HepG2 (cell line): Measurements from ENCODE around the gene ADGRF1. TPM values are rescaled to one million over a fixed set of nuclear protein-coding genes. Genes with fewer than 3 reads are reported as not detected.

ENCODE experiments used
- ARNT ChIP-seq: fragments of 450-650 bp; IDR thresholded peaks from 2 replicates; pipeline ENCODE4 v1.6.1; 2017
- ETV6 ChIP-seq: sonication (generic); formaldehyde crosslinking; conservative IDR thresholded peaks from 2 replicates; pipeline ENCODE4 v1.4.0; 2020; ENCODE audit warnings: missing genetic modification reagents
- HNF1B ChIP-seq: sonication (generic); formaldehyde crosslinking; IDR thresholded peaks from 2 replicates; pipeline ENCODE4 v1.5.1; 2020; ENCODE audit warnings: mild to moderate bottlenecking, moderate library complexity, missing genetic modification reagents
- HNF4A ChIP-seq: sonication (generic); formaldehyde crosslinking; IDR thresholded peaks from 2 replicates; pipeline ENCODE4 v1.4.0; 2020; ENCODE audit warnings: missing genetic modification reagents
- MAFK ChIP-seq, 2 experiments: IDR thresholded peaks in 1 of 2; conservative IDR thresholded peaks in 1 of 2; 2 replicates each; pipeline ENCODE4 v1.6.1; 2011; ENCODE audit warnings: improper control_type of control experiment in 2 of 2, low read length in 2 of 2
- NFKBIZ ChIP-seq: IDR thresholded peaks from 2 replicates; pipeline ENCODE4 v1.6.1; 2018; ENCODE audit warnings: missing genetic modification reagents, missing compliant biosample characterization
- PAF1 ChIP-seq: IDR thresholded peaks from 2 replicates; pipeline ENCODE4 v1.6.1; 2016; ENCODE audit warnings: missing genetic modification reagents, missing compliant biosample characterization
- POLR2G ChIP-seq: fragments of 200-400 bp; formaldehyde crosslinking; IDR thresholded peaks from 2 replicates; pipeline ENCODE4 v1.6.1; 2018; ENCODE audit warnings: mild to moderate bottlenecking, low read depth, low read length, moderate library complexity
- RFX1 ChIP-seq: fragments of 450-650 bp; IDR thresholded peaks from 2 replicates; pipeline ENCODE4 v1.6.1; 2017
- RORA ChIP-seq: sonication (generic); formaldehyde crosslinking; IDR thresholded peaks from 2 replicates; pipeline ENCODE4 v1.5.0; 2020; ENCODE audit warnings: mild to moderate bottlenecking, missing genetic modification reagents, moderate library complexity
- SMC3 ChIP-seq: IDR thresholded peaks from 2 replicates; pipeline ENCODE4 v1.6.1; 2011; ENCODE audit warnings: low read length, improper control_type of control experiment
- SOX13 ChIP-seq, 3 experiments: fragments of 450-650 bp in 1 of 3; sonication (generic) in 1 of 3; formaldehyde crosslinking in 1 of 3; IDR thresholded peaks in 2 of 3; conservative IDR thresholded peaks in 1 of 3; 2 replicates each; pipeline versions ENCODE4 v1.5.0 to v1.6.1; 2016 to 2020; ENCODE audit warnings: antibody characterized with exemption in 1 of 3, mild to moderate bottlenecking in 1 of 3, missing compliant biosample characterization in 1 of 3, missing genetic modification reagents in 1 of 3, moderate library complexity in 1 of 3
- ZFYVE20 ChIP-seq: sonication (generic); formaldehyde crosslinking; IDR thresholded peaks from 2 replicates; pipeline ENCODE4 v1.8.0; 2023; ENCODE audit warnings: low read depth, mild to moderate bottlenecking, moderate library complexity, missing genetic modification reagents, borderline replicate concordance
- ZNF207 ChIP-seq: fragments of 450-650 bp; IDR thresholded peaks from 2 replicates; pipeline ENCODE4 v1.6.1; 2016; ENCODE audit warnings: antibody characterized with exemption, borderline replicate concordance
- ZNF318 ChIP-seq: sonication (generic); formaldehyde crosslinking; IDR thresholded peaks from 2 replicates; pipeline ENCODE4 v1.4.0; 2020; ENCODE audit warnings: mild to moderate bottlenecking, missing genetic modification reagents
- ZNF335 ChIP-seq: sonication (generic); formaldehyde crosslinking; IDR thresholded peaks from 2 replicates; pipeline ENCODE4 v1.4.0; 2020; ENCODE audit warnings: missing genetic modification reagents
- ZNF598 ChIP-seq: sonication (generic); formaldehyde crosslinking; IDR thresholded peaks from 2 replicates; pipeline ENCODE4 v1.5.1; 2020; ENCODE audit warnings: mild to moderate bottlenecking, missing genetic modification reagents, borderline replicate concordance
- ZNF749 ChIP-seq: sonication (generic); formaldehyde crosslinking; IDR thresholded peaks from 2 replicates; pipeline ENCODE4 v1.8.0; 2022; ENCODE audit warnings: mild to moderate bottlenecking, missing genetic modification reagents, moderate library complexity, borderline replicate concordance
- ZNF780A ChIP-seq: sonication (generic); formaldehyde crosslinking; IDR thresholded peaks from 2 replicates; pipeline ENCODE4 v1.8.0; 2022; ENCODE audit warnings: mild to moderate bottlenecking, missing genetic modification reagents, moderate library complexity
- ZNF879 ChIP-seq: sonication (generic); formaldehyde crosslinking; IDR thresholded peaks from 2 replicates; pipeline ENCODE4 v1.8.1; 2023; ENCODE audit warnings: missing genetic modification reagents
- polyA plus RNA-seq, 8 experiments: library from polyadenylated mRNA; depleted of rRNA in 3 of 8; stranded (reverse) in 7 of 8; unstranded in 1 of 8; fragments of >200 nt; fragmentation: Illumina TruSeq in 4 of 8; extraction: Trizol in 4 of 8; gene quantifications; 2 replicates each; pipeline versions ENCODE4 v1.2.1 to v1.2.3, GENCODE V29; 2011 to 2016; ENCODE audit warnings: low read depth in 4 of 8, missing spikeins in 1 of 8, mixed read lengths in 1 of 8; ENCODE audit not compliant: insufficient read depth in 1 of 8
- total RNA-seq, 5 experiments: library from RNA; depleted of rRNA; stranded (reverse); fragments of >200 nt; fragmentation: Illumina TruSeq; extraction: Trizol; gene quantifications; 2 replicates each; pipeline ENCODE4 v1.2.3, GENCODE V29; 2016; ENCODE audit warnings: low read depth in 1 of 5

The ADGRF1 gene
- total and polyA plus RNA-seq, 2 of the 13 experiments (the other 11 are each of a cell fraction or from before 2014, with no cell fraction given): not detected

- TF ChIP-seq ZNF318 (CRISPR knock-in tag): peak; percentile 75; the same call in 1 of the 2 replicates
- no peak for TF ChIP-seq ZNF335 (CRISPR knock-in tag)
- no peak for TF ChIP-seq ARNT
- peak; percentile 92 for TF ChIP-seq SOX13 (IDR thresholded peaks at IDR 0.05)
- peak in 1 of 2 experiments; percentile 98; a peak in 2 of 4 replicates for TF ChIP-seq SOX13 (CRISPR knock-in tag; conservative IDR thresholded peaks at IDR 0.05 in 1 of 2, IDR thresholded peaks at IDR 0.05 in 1 of 2)
- peak; percentile 93 for TF ChIP-seq HNF4A
- TF ChIP-seq NFKBIZ: peak; percentile 99
- TF ChIP-seq ZNF207: no peak
- no peak for TF ChIP-seq PAF1 (CRISPR knock-in tag)
- TF ChIP-seq ZNF598 (CRISPR knock-in tag): no peak
- peak; percentile 62; the same call in 1 of the 2 replicates for TF ChIP-seq POLR2G
- TF ChIP-seq MAFK (conservative IDR thresholded peaks at IDR 0.05 in 1 of 2, IDR thresholded peaks at IDR 0.05 in 1 of 2; ENCODE audit: low read length in 2 of 2): no peak
- TF ChIP-seq RFX1: no peak
- peak; percentile 36; the same call in 1 of the 2 replicates for TF ChIP-seq HNF1B
- TF ChIP-seq ZFYVE20 (CRISPR knock-in tag): no peak
- TF ChIP-seq ZNF879 (CRISPR knock-in tag): no peak
- TF ChIP-seq ZNF749 (CRISPR knock-in tag): peak; percentile 91; the same call in 1 of the 2 replicates
- no peak for TF ChIP-seq RORA
- TF ChIP-seq SMC3: peak; percentile 79
- TF ChIP-seq ZNF780A (CRISPR knock-in tag): no peak
- peak; percentile 71; the same call in 1 of the 2 replicates for TF ChIP-seq ETV6 (CRISPR knock-in tag)
Measured at GRCh38 chr6:47073125-47074110, 31.3 kb upstream of the ADGRF1 start (continued).
